ENCODE data around the gene GADD45B. TPM values are rescaled to one million over a fixed set of nuclear protein-coding genes. Genes with fewer than 3 reads are reported as not detected.

GADD45B gene
- total RNA-seq, 2 donors from 2014 or later: 16.5 to 23.6 TPM

- Histone ChIP-seq H3K9ac (ENCODE audit: extremely low read depth, low read length, poor library complexity, severe bottlenecking) (no peak overlapping the region), H3K27me3 (ENCODE audit: control insufficient read depth, insufficient read depth, low read length, poor library complexity, severe bottlenecking) (no peaks in the 10 kb centered on the region), H3K27ac (ENCODE audit: low read depth, low read length) (no peak overlapping the region), H3K36me3 (ENCODE audit: control insufficient read depth, insufficient read depth, low read length) (no peaks in the 10 kb centered on the region), H3K4me1 (ENCODE audit: control insufficient read depth, insufficient read depth, low read length) (peaks cover 6% of the 10 kb centered on the region), H3K9me3 (ENCODE audit: control insufficient read depth, low read length) (no peaks in the 10 kb centered on the region), H3K4me3 (ENCODE audit: low read length) (no peak overlapping the region)
- Mint-ChIP-seq H3K4me3 (no peak overlapping the region), H3K27ac (no peak overlapping the region), H3K36me3 (ENCODE audit: low read depth) (peaks cover 2% of the 10 kb centered on the region), H3K4me1 (peaks cover 3% of the 10 kb centered on the region), H3K9me3 (peaks cover 2% of the 10 kb centered on the region), H3K27me3 (ENCODE audit: insufficient read depth) (no peaks in the 10 kb centered on the region)
- no peak for TF ChIP-seq CTCF (conservative IDR thresholded peaks at IDR 0.05)
- WGBS, 2 experiments (ENCODE audit: insufficient coverage in 1 of 2, insufficient read length in 1 of 2): 94% methylated on average over 16 to 41 of the region's 41 CpGs
- DNase-seq: no peak
Observed at GRCh38 chr19:2512523-2513431, 36.9 kb downstream of the GADD45B start.

- H3K9ac ChIP-seq (ENCODE audit: extremely low read depth, low read length, poor library complexity, severe bottlenecking): no peak overlapping the region
- Mint-ChIP-seq H3K36me3 (ENCODE audit: low read depth) (peaks cover 2% of the 10 kb centered on the region), H3K9me3 (no peaks in the 10 kb centered on the region), H3K4me1 (peaks cover 3% of the 10 kb centered on the region), H3K27me3 (ENCODE audit: insufficient read depth) (no peaks in the 10 kb centered on the region), H3K27ac (no peak overlapping the region), H3K4me3 (no peak overlapping the region)
- WGBS, 2 experiments (ENCODE audit: insufficient coverage in 1 of 2, insufficient read length in 1 of 2): 93 to 98% methylated on average over 11 to 16 of the region's 16 CpGs
- H3K27me3 ChIP-seq (ENCODE audit: control insufficient read depth, insufficient read depth, low read length, poor library complexity, severe bottlenecking): no peaks in the 10 kb centered on the region
- TF ChIP-seq CTCF (conservative IDR thresholded peaks at IDR 0.05): no peak
- no peak for DNase-seq
- H3K9me3 ChIP-seq (ENCODE audit: control insufficient read depth, low read length): no peaks in the 10 kb centered on the region
- no peak overlapping the region for H3K27ac ChIP-seq (ENCODE audit: low read depth, low read length)
- peaks cover 6% of the 10 kb centered on the region for H3K4me1 ChIP-seq (ENCODE audit: control insufficient read depth, insufficient read depth, low read length)
- no peaks in the 10 kb centered on the region for H3K36me3 ChIP-seq (ENCODE audit: control insufficient read depth, insufficient read depth, low read length)
- H3K4me3 ChIP-seq (ENCODE audit: low read length): no peak overlapping the region
Observed at GRCh38 chr19:2514981-2515518, 39.1 kb downstream of the GADD45B start.

- H3K9me3 ChIP-seq (ENCODE audit: control insufficient read depth, low read length): no peaks in the 10 kb centered on the region
- no peaks in the 10 kb centered on the region for H3K27me3 Mint-ChIP-seq (ENCODE audit: insufficient read depth)
- H3K36me3 ChIP-seq (ENCODE audit: control insufficient read depth, insufficient read depth, low read length): no peaks in the 10 kb centered on the region
- no peaks in the 10 kb centered on the region for H3K9me3 Mint-ChIP-seq
- no peak overlapping the region for H3K27ac Mint-ChIP-seq
- H3K27ac ChIP-seq (ENCODE audit: low read depth, low read length): no peak overlapping the region
- no peak overlapping the region for H3K9ac ChIP-seq (ENCODE audit: extremely low read depth, low read length, poor library complexity, severe bottlenecking)
- H3K4me1 Mint-ChIP-seq: peaks cover 3% of the 10 kb centered on the region
- no peaks in the 10 kb centered on the region for H3K27me3 ChIP-seq (ENCODE audit: control insufficient read depth, insufficient read depth, low read length, poor library complexity, severe bottlenecking)
- WGBS, 2 experiments (ENCODE audit: insufficient coverage in 1 of 2, insufficient read length in 1 of 2): 86 to 90% methylated on average over 11 to 18 of the region's 18 CpGs
- H3K4me3 ChIP-seq (ENCODE audit: low read length): no peak overlapping the region
- TF ChIP-seq CTCF (conservative IDR thresholded peaks at IDR 0.05): no peak
- DNase-seq: no peak
- peaks cover 6% of the 10 kb centered on the region for H3K4me1 ChIP-seq (ENCODE audit: control insufficient read depth, insufficient read depth, low read length)
- H3K36me3 Mint-ChIP-seq (ENCODE audit: low read depth): peaks cover 2% of the 10 kb centered on the region
- H3K4me3 Mint-ChIP-seq: no peak overlapping the region
Observed at GRCh38 chr19:2516727-2517126, 40.8 kb downstream of the GADD45B start.
